Cardiac fibroblast (primary cell): Measurements from ENCODE around the gene OR2T33.
"Not testable (repeated sequence)": the region's sequence is repeated elsewhere in the genome, so short reads cannot be mapped to it uniquely, and the experiment has no call there.

Experiments used
- DNase-seq, 2 donors: peaks; one replicate each; pipeline versions ENCODE4 v3.0.0 to v3.0.0-alpha.2; 2010; ENCODE audit warnings: low read depth in 2 of 2
- H3K4me3 ChIP-seq, 2 donors: replicated peaks in 1 of 2; 1 replicate in 1 of 2; 2 replicates in 1 of 2; pipeline ENCODE4 v1.5.1; 2011; ENCODE audit warnings: low read depth in 2 of 2, low read length in 2 of 2, mild to moderate bottlenecking in 2 of 2, moderate library complexity in 1 of 2
- CTCF ChIP-seq: IDR thresholded peaks from one replicate; pipeline ENCODE4 v1.5.1; 2011; ENCODE audit warnings: low read depth, mild to moderate bottlenecking, low read length, inconsistent platforms

Gene OR2T33

GRCh38 chr1:248268178-248268577 lies 9.6 kb downstream of the OR2T33 start:
- H3K4me3 ChIP-seq = no peak overlapping the region
- no peak for TF ChIP-seq CTCF
- DNase-seq = no peak

- H3K4me3 ChIP-seq, DNase-seq: not testable (repeated sequence)
Measured at GRCh38 chr1:248259309-248259708, 18.5 kb downstream of the OR2T33 start.

- DNase-seq = peak; percentile 20 to 56
- TF ChIP-seq CTCF = peak; percentile 78
- H3K4me3 ChIP-seq = no peak overlapping the region
Measured at GRCh38 chr1:248243204-248243603, 34.6 kb downstream of the OR2T33 start.

- no peak for TF ChIP-seq CTCF
- H3K4me3 ChIP-seq = no peak overlapping the region
Measured at GRCh38 chr1:248239478-248239877, 38.3 kb downstream of the OR2T33 start.

GRCh38 chr1:248231117-248231516 lies 46.7 kb downstream of the OR2T33 start, which contains the start of gene OR2M4:
OR2M4 (plus strand) TSS chr1:248231417; CDS start chr1:248238929, 7,512 bp downstream.
- H3K4me3 ChIP-seq = no peak within 1 kb of the TSS
- no peak for DNase-seq
- TF ChIP-seq CTCF = no peak

More at GRCh38 chr1:248239478-248239877, 38.3 kb downstream of the OR2T33 start:
- DNase-seq = no peak

- no peak for TF ChIP-seq CTCF
- H3K4me3 ChIP-seq = no peak overlapping the region
- DNase-seq = no peak
Measured at GRCh38 chr1:248229360-248229908, 48.3 kb downstream of the OR2T33 start.

GRCh38 chr1:248225537-248225936 lies 52.2 kb downstream of the OR2T33 start:
- TF ChIP-seq CTCF = no peak
- H3K4me3 ChIP-seq = no peak overlapping the region
- DNase-seq = no peak
